T-helper 17 cell (primary cell): ENCODE measurements around the gene RIPK3. TPM values are rescaled to one million over a fixed set of nuclear protein-coding genes. Genes with fewer than 3 reads are reported as not detected.

ENCODE experiments used
- ATAC-seq: fragments of 150-1000 bp; cut with Tn5 transposase; 2 replicates; pipeline ENCODE4 v1.10.0; 2021; ENCODE audit warnings: mild to moderate bottlenecking, moderate library complexity
- DNase-seq, 3 donors: peaks; one replicate each; pipeline versions ENCODE4 v3.0.0 to v3.0.0-alpha.2; 2020 to 2021
- H3K9me3 ChIP-seq: one replicate; pipeline ENCODE4 v1.7.0; 2013; ENCODE audit warnings: low read length, mild to moderate bottlenecking; ENCODE audit not compliant: control insufficient read depth, poor library complexity, severe bottlenecking
- H3K27ac Mint-ChIP-seq: one replicate; pipeline ENCODE4 v1.8.0; 2022; ENCODE audit warnings: mild to moderate bottlenecking, moderate library complexity, mixed read lengths
- H3K27me3 Mint-ChIP-seq: one replicate; pipeline ENCODE4 v1.8.0; 2022; ENCODE audit warnings: mixed read lengths
- H3K36me3 Mint-ChIP-seq: one replicate; pipeline ENCODE4 v1.8.0; 2022; ENCODE audit warnings: low read depth, mixed read lengths
- H3K4me1 Mint-ChIP-seq: one replicate; pipeline ENCODE4 v1.8.0; 2022; ENCODE audit warnings: mild to moderate bottlenecking, mixed read lengths
- H3K4me3 Mint-ChIP-seq: one replicate; pipeline ENCODE4 v1.8.0; 2022; ENCODE audit warnings: mild to moderate bottlenecking, moderate library complexity, mixed read lengths
- total RNA-seq, 4 donors: library from RNA in 2 of 4; stranded (reverse) in 2 of 4; gene quantifications; one replicate each; pipeline ENCODE4 v1.2.3 and lab custom pipeline; 2022 to 2026

Gene RIPK3
- total RNA-seq, 2 donors from 2014 or later = 22.7 to 26.1 TPM

DNA sequence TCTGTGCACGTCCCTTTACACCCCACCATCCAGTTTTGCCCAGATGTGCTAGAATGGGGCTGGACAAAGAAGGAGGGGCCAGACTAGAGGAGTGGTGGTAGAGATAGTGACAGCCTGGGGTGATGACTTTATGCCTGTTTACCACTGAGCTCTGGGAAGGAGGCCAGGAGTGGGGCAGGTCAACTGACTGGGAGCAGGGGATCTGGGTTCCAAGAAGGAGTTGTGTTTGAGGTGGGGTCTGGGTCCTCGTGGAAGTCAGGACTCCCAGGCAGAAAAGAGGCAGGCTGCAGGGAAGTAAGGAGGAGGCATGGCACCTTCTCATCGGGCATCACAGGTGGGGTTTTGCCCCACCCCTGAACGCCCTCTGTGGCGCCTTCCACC is 29.5 kb downstream of the RIPK3 start:
- no peak for DNase-seq
- H3K4me3 Mint-ChIP-seq = peak overlapping the region; percentile 87
- no peaks in the 10 kb centered on the region for H3K9me3 ChIP-seq
- H3K27me3 Mint-ChIP-seq = no peaks in the 10 kb centered on the region
- no peak for ATAC-seq
- H3K36me3 Mint-ChIP-seq = peaks cover 15% of the 10 kb centered on the region
- H3K27ac Mint-ChIP-seq = peak overlapping the region; percentile 91
- H3K4me1 Mint-ChIP-seq = peaks cover 59% of the 10 kb centered on the region

DNA sequence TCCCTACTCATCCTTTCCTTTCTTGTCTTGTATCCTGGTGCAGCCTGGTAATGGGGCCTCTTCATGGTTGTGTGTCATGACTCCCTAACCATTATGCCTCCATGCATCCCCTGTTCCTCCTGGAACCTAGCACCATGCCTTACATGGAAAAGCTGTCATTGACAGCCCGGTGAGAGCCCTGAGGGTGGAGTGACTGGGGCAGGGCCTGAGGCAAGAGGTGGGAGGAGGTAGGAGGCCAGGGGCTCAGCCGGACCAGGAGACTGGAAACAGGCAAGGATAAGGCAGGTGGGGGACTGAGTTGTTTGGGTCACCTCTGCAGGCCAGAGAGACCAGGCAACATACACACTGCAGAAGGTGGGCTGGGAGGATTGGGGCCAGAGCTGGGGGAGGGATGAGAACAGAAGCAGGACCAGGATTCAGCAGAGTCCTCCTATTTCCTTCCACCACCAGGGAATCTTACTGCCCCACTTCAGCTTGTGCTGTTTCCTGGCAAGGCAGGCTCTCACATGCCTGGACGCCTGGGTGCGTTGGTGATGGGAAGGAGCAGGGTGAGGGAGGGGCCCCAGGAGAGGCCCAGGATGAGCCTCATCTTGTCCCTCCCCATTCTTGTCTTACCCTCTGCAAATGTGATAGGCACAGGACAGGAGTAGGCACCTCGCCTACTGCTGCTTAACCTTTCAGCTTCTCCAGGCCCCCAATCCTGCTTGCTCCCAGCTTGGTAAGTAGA is 30.1 kb downstream of the RIPK3 start, which contains the start of gene LTB4R2:
Gene LTB4R2, plus strand, starts transcription at position 603 of the 727 bp plus-strand sequence. CDS start 525 bp downstream, outside the sequence.
- H3K9me3 ChIP-seq = no peaks in the 10 kb centered on the region
- no peaks in the 10 kb centered on the region for H3K27me3 Mint-ChIP-seq
- H3K27ac Mint-ChIP-seq = peak within 1 kb of the TSS; percentile 91
- DNase-seq (no peak), ATAC-seq (no peak)
- peak within 1 kb of the TSS; percentile 87 for H3K4me3 Mint-ChIP-seq
- peaks cover 18% of the 10 kb centered on the region for H3K36me3 Mint-ChIP-seq
- peaks cover 54% of the 10 kb centered on the region for H3K4me1 Mint-ChIP-seq

DNA sequence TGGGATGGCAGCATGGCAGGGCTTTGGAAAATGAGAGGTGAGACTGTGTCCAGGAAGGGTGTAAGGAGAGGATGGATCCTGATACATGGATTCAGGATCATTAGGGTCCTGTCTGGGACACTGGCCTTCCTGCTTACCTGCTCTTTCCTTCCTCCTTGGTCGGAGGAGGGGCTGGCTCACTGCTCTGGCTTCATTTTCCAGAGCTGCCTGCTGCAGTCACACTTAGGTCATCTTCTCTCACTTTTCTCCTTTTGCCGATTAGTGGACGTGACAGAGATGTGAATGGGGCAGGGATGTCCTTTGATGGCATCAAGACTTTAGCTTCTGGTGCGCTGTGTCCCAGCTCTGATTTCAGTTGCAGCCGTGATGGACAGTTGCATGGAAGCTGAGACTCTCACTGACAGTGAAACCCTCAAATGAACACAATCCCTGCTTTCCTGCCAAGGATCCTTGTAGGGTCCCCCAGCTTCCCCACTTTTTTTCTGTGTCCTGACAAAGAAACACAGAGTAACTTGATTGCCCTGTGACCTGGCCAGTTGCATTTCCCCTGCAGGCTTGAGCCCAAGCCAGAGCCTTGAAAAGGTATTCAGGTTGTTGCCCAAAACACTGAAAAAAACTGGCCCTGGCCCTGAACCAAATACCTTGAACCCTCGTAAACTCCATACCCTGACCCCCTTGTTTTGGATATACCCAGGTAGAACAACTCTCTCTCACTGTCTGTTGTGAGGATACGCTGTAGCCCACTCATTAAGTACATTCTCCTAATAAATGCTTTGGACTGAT is 31.3 kb downstream of the RIPK3 start:
- Mint-ChIP-seq H3K36me3 (peaks cover 17% of the 10 kb centered on the region), H3K4me3 (peak overlapping the region; percentile 62), H3K27ac (peak overlapping the region; percentile 91), H3K4me1 (peaks cover 44% of the 10 kb centered on the region), H3K27me3 (no peaks in the 10 kb centered on the region)
- DNase-seq = no peak
- H3K9me3 ChIP-seq = no peaks in the 10 kb centered on the region
- ATAC-seq = no peak

DNA sequence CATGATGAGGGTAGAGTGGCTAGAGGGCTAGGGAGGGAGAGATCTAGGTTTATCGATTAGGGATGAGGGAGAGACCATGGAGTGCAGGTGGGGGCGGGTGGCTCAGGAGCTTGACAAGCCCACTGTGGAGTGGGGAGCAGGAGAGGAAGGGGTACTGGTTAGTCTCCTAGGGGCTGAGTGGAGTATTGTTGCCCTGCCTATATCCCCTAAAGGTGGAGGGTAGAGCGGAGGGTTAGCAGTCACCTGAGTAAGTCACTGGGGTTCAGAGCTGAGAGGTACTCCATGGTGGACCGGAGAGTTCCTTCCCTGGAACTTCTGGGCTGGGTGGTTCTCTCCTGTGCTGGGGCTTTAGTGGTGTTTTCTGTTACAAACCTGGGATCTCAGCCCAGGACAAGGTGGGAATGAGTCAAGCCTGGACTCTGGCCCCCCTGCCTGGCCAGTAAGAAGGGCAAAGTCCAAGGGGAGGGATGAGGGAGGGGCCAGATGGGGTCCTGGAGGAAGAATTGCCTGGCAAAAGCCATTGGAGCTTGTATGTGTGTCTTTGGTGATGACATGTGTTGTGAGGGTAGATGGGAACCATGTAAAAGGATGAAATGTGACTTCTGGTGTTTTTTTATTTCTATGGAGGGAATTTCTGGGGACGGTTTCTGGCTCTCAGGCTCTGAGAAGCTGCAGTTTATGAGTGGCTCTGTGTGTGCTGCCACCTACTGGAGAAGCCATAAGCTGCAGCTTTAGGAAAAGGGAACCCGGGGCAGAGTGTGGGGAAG is 32.0 kb downstream of the RIPK3 start, which contains the start of gene CIDEB:
Gene CIDEB, minus strand, starts transcription at position 403 of the 767 bp plus-strand sequence. Its CDS starts 119 bp downstream, at position 284.
- H3K9me3 ChIP-seq = no peaks in the 10 kb centered on the region
- H3K27me3 Mint-ChIP-seq = no peaks in the 10 kb centered on the region
- peak; percentile 21 for ATAC-seq
- peaks cover 17% of the 10 kb centered on the region for H3K36me3 Mint-ChIP-seq
- peaks cover 38% of the 10 kb centered on the region for H3K4me1 Mint-ChIP-seq
- H3K4me3 Mint-ChIP-seq = peak within 1 kb of the TSS; percentile 68
- peak; percentile 27 to 49 (median 32) for DNase-seq
- peak within 1 kb of the TSS; percentile 91 for H3K27ac Mint-ChIP-seq

DNA sequence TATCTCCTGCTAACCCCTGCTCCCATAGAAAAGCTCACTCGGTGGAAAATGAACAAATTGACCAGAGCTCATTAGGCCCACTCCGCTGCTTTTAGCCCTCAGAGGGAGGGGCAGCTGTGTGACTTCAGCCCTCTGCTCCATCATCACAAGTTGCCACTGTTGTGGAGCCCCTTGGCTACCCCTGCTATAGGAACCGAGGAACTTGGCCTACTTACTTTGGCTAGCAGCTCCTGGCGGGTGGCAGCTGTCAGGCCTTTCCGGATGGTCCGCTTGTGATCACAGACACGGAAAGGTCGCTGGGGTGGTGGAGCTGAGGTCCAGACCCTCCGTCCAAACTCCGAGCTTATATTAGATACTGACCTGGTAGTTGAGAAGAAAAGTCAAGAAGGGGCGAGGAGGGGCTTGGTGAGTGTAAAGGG is 32.6 kb downstream of the RIPK3 start:
- ATAC-seq (no peak), DNase-seq (no peak)
- no peak overlapping the region for H3K27ac Mint-ChIP-seq
- H3K4me3 Mint-ChIP-seq = peak overlapping the region; percentile 68
- H3K4me1 Mint-ChIP-seq = peaks cover 32% of the 10 kb centered on the region
- H3K27me3 Mint-ChIP-seq = no peaks in the 10 kb centered on the region
- no peaks in the 10 kb centered on the region for H3K9me3 ChIP-seq
- H3K36me3 Mint-ChIP-seq = peaks cover 17% of the 10 kb centered on the region

DNA sequence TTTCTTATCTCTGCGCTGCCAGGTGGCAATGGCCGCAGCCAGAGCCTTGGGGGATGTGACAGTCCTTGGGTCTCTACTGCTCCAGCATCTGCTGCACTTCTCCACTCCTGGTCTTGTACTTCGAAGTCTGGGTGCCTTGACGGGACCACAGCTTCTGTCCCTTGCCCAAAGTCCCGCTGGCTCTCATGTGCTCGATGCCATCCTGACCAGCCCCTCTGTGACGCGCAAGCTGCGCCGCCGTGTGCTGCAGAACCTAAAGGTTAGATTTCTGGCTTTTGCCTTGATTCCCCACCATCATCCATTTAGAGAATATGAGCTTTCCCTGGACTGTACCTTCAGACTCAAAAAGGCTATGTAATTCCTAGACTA is 35.8 kb downstream of the RIPK3 start:
- H3K27ac Mint-ChIP-seq = no peak overlapping the region
- H3K4me3 Mint-ChIP-seq = no peak overlapping the region

DNA sequence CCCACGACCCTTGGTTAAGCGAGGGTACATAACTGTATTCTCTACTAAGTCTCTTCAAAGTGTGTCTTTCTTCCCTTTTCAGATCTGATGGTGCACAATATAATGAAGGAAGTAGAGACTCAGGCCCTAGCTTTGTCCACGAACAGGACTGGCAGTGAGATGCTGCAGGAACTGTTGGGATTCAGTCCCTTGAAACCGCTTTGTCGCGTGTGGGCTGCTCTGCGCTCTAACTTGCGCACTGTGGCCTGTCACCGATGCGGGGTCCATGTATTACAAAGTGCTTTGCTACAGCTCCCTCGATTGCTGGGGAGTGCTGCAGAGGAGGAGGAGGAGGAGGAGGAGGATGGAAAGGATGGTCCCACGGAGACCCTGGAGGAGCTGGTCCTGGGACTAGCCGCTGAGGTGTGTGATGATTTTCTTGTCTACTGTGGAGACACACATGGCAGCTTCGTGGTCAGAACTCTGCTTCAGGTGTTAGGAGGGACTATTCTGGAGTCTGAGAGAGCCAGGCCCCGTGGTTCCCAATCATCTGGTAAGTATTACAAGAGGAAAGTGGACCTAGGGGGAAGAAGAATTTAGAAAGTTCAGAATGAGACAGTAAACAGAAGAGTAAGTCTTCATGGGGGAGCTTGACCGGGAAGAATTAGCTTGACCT is 39.3 kb downstream of the RIPK3 start:
- peaks cover 17% of the 10 kb centered on the region for H3K36me3 Mint-ChIP-seq
- ATAC-seq (no peak), DNase-seq (no peak)
- peak overlapping the region; percentile 96 for H3K4me3 Mint-ChIP-seq
- no peaks in the 10 kb centered on the region for H3K27me3 Mint-ChIP-seq
- peak overlapping the region; percentile 93 for H3K27ac Mint-ChIP-seq
- H3K9me3 ChIP-seq = no peaks in the 10 kb centered on the region
- H3K4me1 Mint-ChIP-seq = peaks cover 30% of the 10 kb centered on the region

More for the DNA sequence above, 35.8 kb downstream of the RIPK3 start:
- H3K9me3 ChIP-seq = no peaks in the 10 kb centered on the region
- ATAC-seq (no peak), DNase-seq (no peak)
- H3K27me3 Mint-ChIP-seq = no peaks in the 10 kb centered on the region
- peaks cover 17% of the 10 kb centered on the region for H3K36me3 Mint-ChIP-seq
- peaks cover 19% of the 10 kb centered on the region for H3K4me1 Mint-ChIP-seq

DNA sequence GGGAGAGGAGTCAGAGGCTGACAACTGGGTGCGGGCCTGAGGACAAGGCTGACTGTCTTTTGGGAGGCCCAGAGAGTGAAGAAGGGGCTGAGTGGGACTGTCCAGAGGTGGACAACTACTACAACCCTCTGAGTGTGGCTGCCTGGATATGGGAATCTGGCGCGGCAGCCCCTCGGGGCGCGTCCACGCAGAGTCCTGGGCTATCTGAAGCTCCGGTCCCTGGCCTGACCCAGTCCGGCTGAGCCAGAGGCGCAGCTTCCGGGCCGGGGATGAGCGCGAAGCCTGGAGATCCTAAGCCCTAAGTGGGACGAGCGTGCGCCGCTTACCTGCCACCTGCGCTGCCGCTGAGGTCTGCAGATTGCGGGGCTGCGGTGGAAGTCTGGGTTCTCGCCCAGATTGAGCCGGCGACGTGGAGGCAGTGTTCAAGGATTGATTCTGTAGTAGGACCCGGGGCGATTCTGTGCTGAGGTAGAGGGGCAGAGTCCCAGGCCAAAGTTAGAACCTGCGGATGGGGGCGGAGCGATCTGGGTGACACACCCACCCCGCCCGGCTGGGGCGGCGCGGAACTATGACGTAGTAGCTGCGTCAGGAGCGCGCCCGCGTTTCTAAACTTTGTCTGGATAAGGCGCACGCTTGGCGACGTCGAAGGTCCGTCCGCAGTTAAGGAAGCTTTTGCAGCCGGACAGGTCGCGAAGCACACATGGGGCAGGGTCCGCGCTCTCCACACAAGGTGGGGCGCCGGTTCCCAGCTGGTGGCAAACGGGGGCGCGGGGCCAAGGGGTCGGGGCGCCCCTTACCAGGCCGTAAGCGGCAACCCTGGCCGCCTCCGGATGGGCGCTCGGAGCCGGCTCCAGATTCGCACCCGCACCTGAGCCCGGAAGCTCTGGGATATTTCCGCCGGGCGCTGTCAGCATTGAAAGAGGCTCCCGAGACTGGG is 40.3 kb downstream of the RIPK3 start, which contains the start of the genes DHRS1 and NOP9:
Gene DHRS1, minus strand, starts transcription at position 526 of the 937 bp plus-strand sequence. CDS start 674 bp downstream, outside the sequence.
Gene NOP9, plus strand, starts transcription at position 596 of the 937 bp plus-strand sequence. Its CDS starts 105 bp downstream, at position 701.
- DNase-seq (peak; percentile 83 to 91 (median 85)), ATAC-seq (peak; percentile 85)
- Mint-ChIP-seq H3K4me3 (peak within 1 kb of the TSS; percentile 96), H3K27me3 (no peaks in the 10 kb centered on the region), H3K4me1 (peaks cover 30% of the 10 kb centered on the region), H3K27ac (peak within 1 kb of the TSS; percentile 93), H3K36me3 (peaks cover 10% of the 10 kb centered on the region)
- no peaks in the 10 kb centered on the region for H3K9me3 ChIP-seq

DNA sequence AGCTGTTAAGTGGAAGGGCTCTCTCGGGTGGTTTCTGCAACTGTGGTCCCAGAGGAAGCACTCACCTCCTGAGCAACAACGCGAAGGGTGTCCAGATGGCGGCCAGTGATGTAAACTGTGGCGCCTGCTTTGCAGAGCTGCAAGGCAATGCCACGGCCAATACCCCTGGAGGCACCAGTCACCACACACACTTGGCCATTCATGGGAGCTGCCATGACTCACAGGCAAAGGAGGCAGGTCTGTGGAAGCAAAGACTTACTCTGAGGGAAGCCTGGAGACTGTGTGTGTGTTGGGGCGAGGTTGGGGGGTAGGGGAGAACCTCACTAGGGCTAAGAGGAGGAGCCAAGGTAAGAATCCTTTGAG is 40.9 kb downstream of the RIPK3 start:
- DNase-seq (no peak), ATAC-seq (no peak)
- H3K27me3 Mint-ChIP-seq = no peaks in the 10 kb centered on the region
- no peaks in the 10 kb centered on the region for H3K9me3 ChIP-seq
- peaks cover 30% of the 10 kb centered on the region for H3K4me1 Mint-ChIP-seq
- H3K27ac Mint-ChIP-seq = peak overlapping the region; percentile 93
- H3K36me3 Mint-ChIP-seq = peaks cover 10% of the 10 kb centered on the region
- peak overlapping the region; percentile 96 for H3K4me3 Mint-ChIP-seq

DNA sequence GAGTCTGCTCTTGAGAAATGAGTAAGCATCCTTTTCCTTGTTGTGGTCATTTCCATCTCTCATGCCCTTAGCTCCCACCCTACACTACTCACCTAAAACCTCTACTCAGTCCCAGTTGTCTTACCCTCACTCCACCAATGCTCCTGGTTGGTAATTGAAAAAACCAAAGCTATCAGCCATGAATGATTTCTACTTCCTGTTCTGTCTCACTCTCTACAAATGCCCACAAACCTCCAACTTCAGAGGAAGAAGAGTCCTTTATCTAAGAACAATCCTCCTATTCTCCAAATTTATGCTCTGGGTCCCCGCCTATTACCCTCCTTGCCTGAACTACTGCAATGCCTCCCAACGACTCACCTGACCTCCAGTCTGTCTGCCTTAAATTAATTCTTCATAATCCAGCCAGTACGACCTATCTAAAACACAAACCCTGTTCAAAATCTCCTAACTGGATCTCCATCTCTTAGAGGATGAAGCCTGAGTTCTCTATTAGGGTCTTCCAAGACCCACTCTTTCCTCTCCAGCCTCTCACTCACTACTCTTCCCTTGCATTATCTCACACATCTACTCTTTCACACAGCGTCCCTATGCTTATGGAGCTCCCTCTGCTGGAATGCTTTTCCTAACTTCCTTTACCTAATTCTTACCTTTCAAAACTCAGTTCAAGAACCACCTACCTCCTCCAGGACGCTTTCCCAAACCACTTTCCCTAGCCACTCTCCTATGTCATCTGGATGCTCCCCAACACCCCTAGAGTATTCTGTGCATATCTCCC is 42.4 kb downstream of the RIPK3 start:
- peak overlapping the region; percentile 95 for H3K27ac Mint-ChIP-seq
- H3K9me3 ChIP-seq = no peaks in the 10 kb centered on the region
- H3K27me3 Mint-ChIP-seq = no peaks in the 10 kb centered on the region
- ATAC-seq (no peak), DNase-seq (no peak)
- peaks cover 28% of the 10 kb centered on the region for H3K4me1 Mint-ChIP-seq
- peak overlapping the region; percentile 15 for H3K4me3 Mint-ChIP-seq
- H3K36me3 Mint-ChIP-seq = peaks cover 10% of the 10 kb centered on the region
